H1 (cell line): ENCODE results near the gene PNMA8B. TPM values are rescaled to one million over a fixed set of nuclear protein-coding genes. Genes with fewer than 3 reads are reported as not detected.

ENCODE experiments used
- RXRA ChIP-seq: IDR thresholded peaks from 2 replicates; pipeline ENCODE4 v1.6.1; 2011; ENCODE audit warnings: low read depth, mild to moderate bottlenecking, low read length, moderate library complexity; ENCODE audit not compliant: insufficient read depth
- SIRT6 ChIP-seq: IDR thresholded peaks from one replicate; pipeline ENCODE4 v1.7.1; 2012; ENCODE audit warnings: low read length, inconsistent platforms
- YY1 ChIP-seq: IDR thresholded peaks from 2 replicates; pipeline ENCODE4 v1.6.1; 2011; ENCODE audit warnings: low read depth, mild to moderate bottlenecking, low read length
- polyA plus RNA-seq, 7 experiments: library from polyadenylated mRNA; depleted of rRNA in 3 of 7; stranded (reverse) in 5 of 7; unstranded in 2 of 7; fragments of >200 nt in 5 of 7; fragments of 200-250 nt in 2 of 7; gene quantifications; 1 replicate in 5 of 7; 2 replicates in 1 of 7; 4 replicates in 1 of 7; pipeline versions ENCODE4 v1.2.1 to v1.2.3, GENCODE V29; 2011 to 2013; ENCODE audit warnings: missing spikeins in 2 of 7, mixed read lengths in 2 of 7
- total RNA-seq: library from RNA; stranded (reverse); fragmentation: NEBNext Ultra II Directional; extraction: Animal tissue kit (Norgen Biotek cat#: 25700); gene quantifications from 2 replicates; pipeline ENCODE4 v1.2.1, GENCODE V29; 2021
- TF ChIP-seq, protein P1 (sequence below): fragments of 300-600 bp; sonication (generic); IDR thresholded peaks from 2 replicates; pipeline ENCODE4 v1.7.1; 2012; ENCODE audit warnings: low read length, moderate library complexity, mild to moderate bottlenecking, inconsistent platforms; ENCODE audit not compliant: insufficient replicate concordance
- TF ChIP-seq, protein P2 (sequence below): IDR thresholded peaks from 2 replicates; pipeline ENCODE4 v1.6.1; 2012; ENCODE audit warnings: inconsistent platforms
- TF ChIP-seq, protein P3 (sequence below): IDR thresholded peaks from 2 replicates; pipeline ENCODE4 v1.6.1; 2012; ENCODE audit warnings: inconsistent platforms
- TF ChIP-seq, protein P4 (sequence below): IDR thresholded peaks from 2 replicates; pipeline ENCODE4 v1.6.1; 2011; ENCODE audit warnings: low read length, improper control_type of control experiment

The PNMA8B gene
- total and polyA plus RNA-seq, 2 of the 8 experiments (the other 6 are each of a cell fraction or from before 2014, with no cell fraction given), result 0.48 to 1.4 TPM

DNA sequence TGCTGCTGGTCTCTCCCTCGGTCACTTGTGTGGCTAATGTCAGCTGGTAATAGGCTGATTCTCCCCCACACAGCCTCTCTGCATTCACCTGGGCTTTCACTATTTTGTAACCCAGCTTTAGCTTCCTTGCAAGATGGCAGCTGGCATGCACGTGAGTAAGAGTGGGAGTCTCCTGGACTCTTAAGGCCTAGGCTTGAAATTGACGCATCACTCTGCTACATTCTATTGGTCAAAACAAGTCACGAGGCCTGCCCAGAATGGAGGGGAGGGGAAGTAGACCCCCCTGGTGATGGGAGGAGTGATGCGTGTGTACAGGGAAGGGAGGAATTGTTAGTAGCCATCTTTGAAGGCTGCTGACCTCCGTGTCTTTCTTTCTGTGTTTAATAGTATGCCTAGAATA lies 24.9 kb upstream of the PNMA8B start (continued):
- TF ChIP-seq, protein P1, sequence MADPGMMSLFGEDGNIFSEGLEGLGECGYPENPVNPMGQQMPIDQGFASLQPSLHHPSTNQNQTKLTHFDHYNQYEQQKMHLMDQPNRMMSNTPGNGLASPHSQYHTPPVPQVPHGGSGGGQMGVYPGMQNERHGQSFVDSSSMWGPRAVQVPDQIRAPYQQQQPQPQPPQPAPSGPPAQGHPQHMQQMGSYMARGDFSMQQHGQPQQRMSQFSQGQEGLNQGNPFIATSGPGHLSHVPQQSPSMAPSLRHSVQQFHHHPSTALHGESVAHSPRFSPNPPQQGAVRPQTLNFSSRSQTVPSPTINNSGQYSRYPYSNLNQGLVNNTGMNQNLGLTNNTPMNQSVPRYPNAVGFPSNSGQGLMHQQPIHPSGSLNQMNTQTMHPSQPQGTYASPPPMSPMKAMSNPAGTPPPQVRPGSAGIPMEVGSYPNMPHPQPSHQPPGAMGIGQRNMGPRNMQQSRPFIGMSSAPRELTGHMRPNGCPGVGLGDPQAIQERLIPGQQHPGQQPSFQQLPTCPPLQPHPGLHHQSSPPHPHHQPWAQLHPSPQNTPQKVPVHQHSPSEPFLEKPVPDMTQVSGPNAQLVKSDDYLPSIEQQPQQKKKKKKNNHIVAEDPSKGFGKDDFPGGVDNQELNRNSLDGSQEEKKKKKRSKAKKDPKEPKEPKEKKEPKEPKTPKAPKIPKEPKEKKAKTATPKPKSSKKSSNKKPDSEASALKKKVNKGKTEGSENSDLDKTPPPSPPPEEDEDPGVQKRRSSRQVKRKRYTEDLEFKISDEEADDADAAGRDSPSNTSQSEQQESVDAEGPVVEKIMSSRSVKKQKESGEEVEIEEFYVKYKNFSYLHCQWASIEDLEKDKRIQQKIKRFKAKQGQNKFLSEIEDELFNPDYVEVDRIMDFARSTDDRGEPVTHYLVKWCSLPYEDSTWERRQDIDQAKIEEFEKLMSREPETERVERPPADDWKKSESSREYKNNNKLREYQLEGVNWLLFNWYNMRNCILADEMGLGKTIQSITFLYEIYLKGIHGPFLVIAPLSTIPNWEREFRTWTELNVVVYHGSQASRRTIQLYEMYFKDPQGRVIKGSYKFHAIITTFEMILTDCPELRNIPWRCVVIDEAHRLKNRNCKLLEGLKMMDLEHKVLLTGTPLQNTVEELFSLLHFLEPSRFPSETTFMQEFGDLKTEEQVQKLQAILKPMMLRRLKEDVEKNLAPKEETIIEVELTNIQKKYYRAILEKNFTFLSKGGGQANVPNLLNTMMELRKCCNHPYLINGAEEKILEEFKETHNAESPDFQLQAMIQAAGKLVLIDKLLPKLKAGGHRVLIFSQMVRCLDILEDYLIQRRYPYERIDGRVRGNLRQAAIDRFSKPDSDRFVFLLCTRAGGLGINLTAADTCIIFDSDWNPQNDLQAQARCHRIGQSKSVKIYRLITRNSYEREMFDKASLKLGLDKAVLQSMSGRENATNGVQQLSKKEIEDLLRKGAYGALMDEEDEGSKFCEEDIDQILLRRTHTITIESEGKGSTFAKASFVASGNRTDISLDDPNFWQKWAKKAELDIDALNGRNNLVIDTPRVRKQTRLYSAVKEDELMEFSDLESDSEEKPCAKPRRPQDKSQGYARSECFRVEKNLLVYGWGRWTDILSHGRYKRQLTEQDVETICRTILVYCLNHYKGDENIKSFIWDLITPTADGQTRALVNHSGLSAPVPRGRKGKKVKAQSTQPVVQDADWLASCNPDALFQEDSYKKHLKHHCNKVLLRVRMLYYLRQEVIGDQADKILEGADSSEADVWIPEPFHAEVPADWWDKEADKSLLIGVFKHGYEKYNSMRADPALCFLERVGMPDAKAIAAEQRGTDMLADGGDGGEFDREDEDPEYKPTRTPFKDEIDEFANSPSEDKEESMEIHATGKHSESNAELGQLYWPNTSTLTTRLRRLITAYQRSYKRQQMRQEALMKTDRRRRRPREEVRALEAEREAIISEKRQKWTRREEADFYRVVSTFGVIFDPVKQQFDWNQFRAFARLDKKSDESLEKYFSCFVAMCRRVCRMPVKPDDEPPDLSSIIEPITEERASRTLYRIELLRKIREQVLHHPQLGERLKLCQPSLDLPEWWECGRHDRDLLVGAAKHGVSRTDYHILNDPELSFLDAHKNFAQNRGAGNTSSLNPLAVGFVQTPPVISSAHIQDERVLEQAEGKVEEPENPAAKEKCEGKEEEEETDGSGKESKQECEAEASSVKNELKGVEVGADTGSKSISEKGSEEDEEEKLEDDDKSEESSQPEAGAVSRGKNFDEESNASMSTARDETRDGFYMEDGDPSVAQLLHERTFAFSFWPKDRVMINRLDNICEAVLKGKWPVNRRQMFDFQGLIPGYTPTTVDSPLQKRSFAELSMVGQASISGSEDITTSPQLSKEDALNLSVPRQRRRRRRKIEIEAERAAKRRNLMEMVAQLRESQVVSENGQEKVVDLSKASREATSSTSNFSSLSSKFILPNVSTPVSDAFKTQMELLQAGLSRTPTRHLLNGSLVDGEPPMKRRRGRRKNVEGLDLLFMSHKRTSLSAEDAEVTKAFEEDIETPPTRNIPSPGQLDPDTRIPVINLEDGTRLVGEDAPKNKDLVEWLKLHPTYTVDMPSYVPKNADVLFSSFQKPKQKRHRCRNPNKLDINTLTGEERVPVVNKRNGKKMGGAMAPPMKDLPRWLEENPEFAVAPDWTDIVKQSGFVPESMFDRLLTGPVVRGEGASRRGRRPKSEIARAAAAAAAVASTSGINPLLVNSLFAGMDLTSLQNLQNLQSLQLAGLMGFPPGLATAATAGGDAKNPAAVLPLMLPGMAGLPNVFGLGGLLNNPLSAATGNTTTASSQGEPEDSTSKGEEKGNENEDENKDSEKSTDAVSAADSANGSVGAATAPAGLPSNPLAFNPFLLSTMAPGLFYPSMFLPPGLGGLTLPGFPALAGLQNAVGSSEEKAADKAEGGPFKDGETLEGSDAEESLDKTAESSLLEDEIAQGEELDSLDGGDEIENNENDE, result no peak
- TF ChIP-seq YY1 (peak; percentile 68; the same call in 1 of the 2 replicates), SIRT6 (no peak), RXRA (no peak)
- TF ChIP-seq, protein P2, sequence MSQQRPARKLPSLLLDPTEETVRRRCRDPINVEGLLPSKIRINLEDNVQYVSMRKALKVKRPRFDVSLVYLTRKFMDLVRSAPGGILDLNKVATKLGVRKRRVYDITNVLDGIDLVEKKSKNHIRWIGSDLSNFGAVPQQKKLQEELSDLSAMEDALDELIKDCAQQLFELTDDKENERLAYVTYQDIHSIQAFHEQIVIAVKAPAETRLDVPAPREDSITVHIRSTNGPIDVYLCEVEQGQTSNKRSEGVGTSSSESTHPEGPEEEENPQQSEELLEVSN, result peak; percentile 60
- TF ChIP-seq, protein P3, sequence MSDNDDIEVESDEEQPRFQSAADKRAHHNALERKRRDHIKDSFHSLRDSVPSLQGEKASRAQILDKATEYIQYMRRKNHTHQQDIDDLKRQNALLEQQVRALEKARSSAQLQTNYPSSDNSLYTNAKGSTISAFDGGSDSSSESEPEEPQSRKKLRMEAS, result 0 out of 2 replicates have a peak, but pooled peaks have one; percentile 35
- TF ChIP-seq, protein P4, sequence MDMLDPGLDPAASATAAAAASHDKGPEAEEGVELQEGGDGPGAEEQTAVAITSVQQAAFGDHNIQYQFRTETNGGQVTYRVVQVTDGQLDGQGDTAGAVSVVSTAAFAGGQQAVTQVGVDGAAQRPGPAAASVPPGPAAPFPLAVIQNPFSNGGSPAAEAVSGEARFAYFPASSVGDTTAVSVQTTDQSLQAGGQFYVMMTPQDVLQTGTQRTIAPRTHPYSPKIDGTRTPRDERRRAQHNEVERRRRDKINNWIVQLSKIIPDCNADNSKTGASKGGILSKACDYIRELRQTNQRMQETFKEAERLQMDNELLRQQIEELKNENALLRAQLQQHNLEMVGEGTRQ, result peak; percentile 41; the same call in 1 of the 2 replicates
